GM19328 (cell line): ENCODE data around the gene PODN.

Experiments
- ATAC-seq: cut with Tn5 transposase; IDR thresholded peaks from one replicate; pipeline ENCODE4 v1.9.1; 2021; ENCODE audit warnings: mild to moderate bottlenecking, moderate library complexity; ENCODE audit not compliant: unreplicated experiment

The PODN gene

GRCh38 chr1:53074313-53075154 is 12.5 kb downstream of the PODN start:
- no peak for ATAC-seq

- ATAC-seq = no peak
Observed at GRCh38 chr1:53075206-53075605, 13.2 kb downstream of the PODN start.

GRCh38 chr1:53075761-53076163 is 13.7 kb downstream of the PODN start:
- ATAC-seq = no peak

GRCh38 chr1:53076165-53076564 is 14.2 kb downstream of the PODN start:
- no peak for ATAC-seq

GRCh38 chr1:53076721-53077598 is 14.9 kb downstream of the PODN start:
- ATAC-seq = no peak

- ATAC-seq = no peak
Observed at GRCh38 chr1:53077599-53077965, 15.6 kb downstream of the PODN start.

- ATAC-seq = no peak
Observed at GRCh38 chr1:53078333-53079101, 16.5 kb downstream of the PODN start.

GRCh38 chr1:53079251-53079650 is 17.2 kb downstream of the PODN start:
- ATAC-seq = no peak

GRCh38 chr1:53080041-53080440 is 18.0 kb downstream of the PODN start:
- no peak for ATAC-seq

- ATAC-seq = no peak
Observed at GRCh38 chr1:53080769-53081168, 18.8 kb downstream of the PODN start.

- no peak for ATAC-seq
Observed at GRCh38 chr1:53081384-53082066, 19.5 kb downstream of the PODN start.

- ATAC-seq = no peak
Observed at GRCh38 chr1:53082826-53083455, 20.9 kb downstream of the PODN start.

- no peak for ATAC-seq
Observed at GRCh38 chr1:53083636-53084588, 21.9 kb downstream of the PODN start.

- ATAC-seq = no peak
Observed at GRCh38 chr1:53084589-53084971, 22.6 kb downstream of the PODN start.

GRCh38 chr1:53085405-53085804 is 23.4 kb downstream of the PODN start:
- ATAC-seq = no peak

- ATAC-seq = no peak
Observed at GRCh38 chr1:53086491-53087070, 24.6 kb downstream of the PODN start.

GRCh38 chr1:53087332-53088285 is 25.6 kb downstream of the PODN start:
- ATAC-seq = no peak
